GM10847 (cell line): ENCODE data around the gene MAFB.

ENCODE experiments used
- POLR2A ChIP-seq: IDR thresholded peaks from 2 replicates; pipeline ENCODE4 v1.6.1; 2011; ENCODE audit not compliant: insufficient read length; ENCODE audit errors: extremely low read depth

Gene MAFB

DNA sequence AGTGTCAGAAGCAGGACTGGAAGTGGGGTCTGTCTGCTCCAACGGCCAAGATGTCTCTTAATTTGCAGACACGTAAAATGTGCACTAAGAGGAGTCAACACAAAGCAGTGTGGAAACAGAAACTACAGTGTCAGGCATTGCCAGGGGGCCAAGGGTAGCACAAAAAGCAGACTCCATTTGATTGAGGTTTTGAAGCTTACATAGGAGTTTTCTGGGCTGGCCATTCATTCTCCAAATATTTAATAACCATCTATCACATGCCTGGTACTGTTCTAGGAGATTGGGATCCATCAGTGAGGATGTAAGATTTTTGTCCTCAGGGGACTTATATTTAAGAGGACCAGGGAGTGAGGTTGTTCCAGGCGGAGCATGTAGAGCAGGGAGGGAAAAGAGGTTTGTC lies 29.5 kb downstream of the MAFB start:
- no peak for TF ChIP-seq POLR2A

- no peak for TF ChIP-seq POLR2A
These were observed 30.5 kb downstream of the MAFB start for GRCh38 chr20:40658509-40658908.

DNA sequence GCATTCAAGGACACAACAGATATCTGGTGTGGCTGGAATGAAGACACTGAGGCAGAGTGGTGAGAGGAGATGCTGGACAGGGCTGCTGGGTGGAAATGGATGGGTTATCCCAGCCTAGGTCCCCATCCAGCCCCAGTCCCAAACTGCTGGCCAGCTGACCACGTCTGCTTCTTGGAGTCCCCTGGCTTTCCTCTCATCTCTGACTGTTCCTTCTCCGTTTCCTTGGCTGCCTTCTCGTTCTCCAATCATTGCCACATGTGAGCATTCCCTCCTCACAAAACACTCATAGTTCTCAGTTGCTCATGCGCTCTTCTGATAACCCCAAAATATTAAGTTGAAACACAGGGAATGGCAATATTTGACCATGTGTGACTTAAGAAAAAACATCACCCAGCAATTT lies 31.5 kb downstream of the MAFB start:
- TF ChIP-seq POLR2A, result no peak

DNA sequence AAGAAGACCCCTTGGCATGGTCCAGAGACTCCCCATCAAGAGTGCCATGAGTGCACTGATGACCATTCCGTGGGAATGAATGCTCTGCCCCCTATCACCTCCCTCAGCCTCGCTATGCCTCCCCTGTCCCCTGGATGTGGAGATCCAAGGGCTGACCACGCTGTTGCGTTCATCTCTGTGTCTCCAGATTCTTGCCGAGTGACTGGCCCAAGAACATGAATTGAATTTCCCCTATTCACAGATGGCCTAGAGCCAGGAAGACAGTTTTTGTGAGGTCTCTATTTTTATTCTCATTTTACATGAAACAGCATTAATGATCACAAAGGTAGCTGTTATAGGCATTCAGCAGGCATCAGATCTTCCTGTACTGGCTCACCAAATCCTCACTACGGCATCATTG lies 33.6 kb downstream of the MAFB start:
- no peak for TF ChIP-seq POLR2A

GRCh38 chr20:40654876-40655275 lies 34.2 kb downstream of the MAFB start:
- no peak for TF ChIP-seq POLR2A

DNA sequence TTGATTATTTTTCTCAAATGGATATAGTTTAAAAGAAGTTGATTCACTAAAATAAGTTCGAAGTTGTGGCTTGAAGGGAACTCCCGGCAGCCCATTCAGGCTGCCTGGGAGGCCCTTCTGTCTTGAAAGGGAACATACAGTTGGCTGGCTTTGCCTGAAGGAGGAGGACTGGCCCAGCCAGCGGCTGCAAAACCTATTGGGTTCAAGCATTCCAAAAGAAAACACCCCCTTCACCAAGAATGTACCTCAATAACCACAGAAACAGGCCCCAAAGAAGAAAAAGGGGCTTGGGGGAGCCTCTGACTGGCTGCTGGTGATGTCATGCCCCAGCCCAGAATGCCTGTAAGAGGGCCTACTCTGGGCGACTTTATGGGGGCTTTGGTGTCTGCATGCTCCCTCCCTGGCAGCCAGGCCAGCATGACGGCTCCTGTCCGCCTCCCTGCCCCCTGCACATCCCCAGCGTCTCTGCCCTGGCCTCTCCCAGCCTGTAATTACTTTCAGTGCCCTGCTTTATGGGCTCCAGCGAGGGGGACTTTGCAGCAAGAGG lies 36.5 kb downstream of the MAFB start:
- TF ChIP-seq POLR2A, result no peak

DNA sequence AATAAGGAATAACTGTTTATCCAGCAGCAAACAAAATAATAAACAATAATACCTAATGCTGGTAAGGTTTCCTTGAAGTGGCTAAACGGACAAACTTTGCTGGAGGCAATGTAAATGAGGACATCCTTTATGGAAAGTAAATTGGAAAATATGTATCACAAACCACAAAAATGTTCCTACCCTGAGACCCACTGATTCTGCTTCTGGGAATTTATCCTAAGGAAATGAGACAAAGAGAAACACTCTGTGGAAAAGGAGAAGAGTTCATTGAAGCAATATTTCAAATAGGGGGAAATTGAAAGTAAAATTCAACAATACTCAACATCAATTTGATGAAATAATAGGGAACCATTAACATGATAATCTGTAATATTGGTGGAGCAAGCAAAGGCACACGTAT lies 37.9 kb downstream of the MAFB start:
- no peak for TF ChIP-seq POLR2A

GRCh38 chr20:40650707-40651106 lies 38.3 kb downstream of the MAFB start:
- TF ChIP-seq POLR2A, result no peak

DNA sequence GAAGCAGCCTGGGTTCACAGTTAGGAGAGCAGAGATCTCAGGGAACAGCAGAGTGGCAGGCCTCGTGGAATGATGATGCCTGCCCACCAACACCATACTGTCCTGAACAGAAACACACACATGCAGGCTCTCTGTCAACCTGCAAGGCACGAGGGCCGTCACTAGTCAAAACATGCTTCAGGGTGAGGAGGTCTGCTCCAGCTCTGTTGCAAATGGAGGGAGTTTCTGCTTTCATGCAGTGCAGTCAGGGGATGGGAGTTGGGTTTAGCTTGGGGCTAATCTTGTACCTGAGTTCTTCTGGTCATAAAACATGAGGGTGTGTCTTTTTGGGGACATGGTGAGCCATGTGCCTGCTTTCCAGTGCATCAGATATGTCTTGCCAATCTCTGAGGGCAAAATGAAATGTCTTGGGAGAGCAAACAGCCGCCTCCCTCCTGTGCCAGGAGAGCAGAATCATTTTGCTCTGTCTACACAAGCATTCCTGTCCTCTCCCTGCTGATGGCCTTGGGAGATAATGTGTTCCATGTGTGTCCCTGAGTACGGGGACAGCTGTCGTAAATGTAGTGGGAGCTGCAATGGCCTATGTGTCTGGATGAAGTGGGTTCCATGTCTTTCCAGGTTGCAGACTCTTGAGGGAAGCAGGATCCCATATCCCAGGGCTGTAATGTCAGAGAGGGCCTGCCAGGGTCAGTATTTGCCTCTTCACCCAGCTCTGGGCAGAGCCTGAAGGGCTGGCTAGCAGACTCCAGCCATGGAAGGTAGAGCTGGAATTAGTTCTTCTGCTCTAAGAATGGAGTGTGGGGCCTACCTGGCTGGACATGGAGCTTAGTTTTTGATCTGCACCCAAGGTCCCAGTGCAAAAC lies 40.6 kb downstream of the MAFB start:
- no peak for TF ChIP-seq POLR2A

DNA sequence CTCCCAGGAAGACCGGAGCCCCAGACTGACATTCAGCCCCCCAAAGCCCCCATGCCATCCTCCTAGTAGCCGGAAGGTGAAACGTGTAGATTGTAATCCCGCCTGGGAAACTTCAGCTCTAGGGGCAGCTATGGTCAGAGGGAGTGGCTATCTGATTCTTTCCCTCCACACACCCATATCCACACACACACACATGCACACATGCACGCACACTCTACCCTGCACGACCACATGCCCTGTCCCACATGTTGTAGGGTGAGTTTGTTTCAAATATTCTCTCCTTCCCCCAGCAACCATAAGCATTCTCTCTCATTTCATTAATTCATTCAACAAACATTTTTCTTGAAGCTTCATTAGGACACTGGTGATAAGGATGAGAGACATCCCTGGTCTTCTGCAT lies 42.2 kb downstream of the MAFB start:
- no peak for TF ChIP-seq POLR2A

- TF ChIP-seq POLR2A, result no peak
These were observed 42.7 kb downstream of the MAFB start for GRCh38 chr20:40646361-40646760.

DNA sequence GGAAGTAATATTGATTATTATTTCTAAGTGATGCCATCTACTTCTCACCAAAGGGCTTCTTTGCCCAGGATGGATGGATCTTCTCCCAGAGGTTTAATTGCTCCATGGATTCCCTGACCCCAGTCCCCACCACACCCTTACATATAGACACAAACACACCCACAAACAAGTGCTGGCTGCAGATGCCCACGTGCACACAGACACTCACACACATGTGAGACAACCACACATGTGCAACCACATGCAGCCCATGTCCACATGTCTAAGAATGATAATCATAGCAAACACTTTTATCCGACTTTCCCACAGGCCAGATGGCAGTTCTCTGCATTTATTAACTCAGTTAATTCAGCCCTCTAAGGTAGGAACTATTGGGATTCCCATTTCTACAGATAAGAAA lies 44.2 kb downstream of the MAFB start:
- TF ChIP-seq POLR2A, result no peak

GRCh38 chr20:40643891-40644290 lies 45.1 kb downstream of the MAFB start:
- TF ChIP-seq POLR2A, result no peak

DNA sequence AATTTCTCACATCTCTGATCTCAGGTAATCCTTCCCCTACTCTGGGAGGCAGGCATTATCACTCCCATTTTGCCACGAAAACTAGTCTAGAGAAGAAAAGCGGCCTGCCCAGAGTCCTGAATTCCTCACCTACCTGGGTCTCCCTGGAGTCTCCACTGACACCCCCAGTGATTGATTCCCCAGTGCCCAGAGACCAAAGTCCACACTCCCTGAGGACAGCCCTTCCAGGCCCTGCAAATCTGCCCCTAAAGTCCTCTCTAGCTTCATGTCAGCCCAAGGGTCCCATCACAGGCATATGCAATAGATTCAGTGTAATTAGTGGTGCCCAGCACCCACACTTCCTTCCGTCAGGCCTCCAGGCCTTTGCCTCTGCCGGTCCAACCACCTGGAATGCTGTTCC lies 47.2 kb downstream of the MAFB start:
- no peak for TF ChIP-seq POLR2A

DNA sequence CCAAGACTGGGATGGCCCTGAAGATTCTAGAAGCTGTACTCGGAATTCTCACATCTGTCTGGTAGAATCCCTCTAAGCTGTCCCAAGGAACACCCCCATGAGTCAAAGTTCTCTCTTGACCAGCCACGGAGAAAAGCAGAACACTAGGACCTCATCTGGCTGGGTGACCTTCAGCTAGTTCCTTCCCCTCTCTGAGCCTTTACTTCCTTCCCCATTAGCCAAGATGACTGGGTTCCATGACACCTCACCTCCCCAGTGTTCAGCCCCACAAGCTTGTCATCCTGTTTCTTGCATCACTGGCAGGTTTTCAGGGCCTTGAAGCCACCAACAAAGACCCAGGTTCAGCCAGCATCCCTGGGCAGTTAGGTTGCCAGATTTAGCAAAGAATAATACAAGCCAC lies 47.8 kb downstream of the MAFB start:
- no peak for TF ChIP-seq POLR2A

DNA sequence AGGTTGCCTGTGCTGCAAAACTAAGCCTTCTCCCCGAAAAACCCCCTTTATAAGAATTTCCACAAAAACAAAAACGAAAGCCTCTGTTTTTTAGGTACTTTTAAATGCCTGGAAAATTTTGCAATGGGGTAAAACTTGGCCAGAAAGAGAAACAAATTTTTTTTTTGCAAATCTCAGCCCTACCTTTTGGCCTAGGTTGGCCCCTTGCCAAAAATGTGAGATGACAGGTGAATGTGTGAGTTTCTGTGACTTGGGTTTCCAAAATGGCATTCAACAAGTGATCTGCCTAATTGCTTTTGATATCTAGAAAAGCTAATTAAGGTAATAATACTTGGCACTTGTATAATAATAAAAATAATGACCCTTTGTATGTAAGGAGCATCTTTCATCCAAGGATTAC lies 48.4 kb downstream of the MAFB start:
- TF ChIP-seq POLR2A, result no peak
